K562 (cell line): ENCODE results near the gene PHPT1. TPM values are rescaled to one million over a fixed set of nuclear protein-coding genes. Genes with fewer than 3 reads are reported as not detected.

Experiments used
- CCAR2 ChIP-seq: fragments of 200-400 bp; formaldehyde crosslinking; IDR thresholded peaks from 2 replicates; pipeline ENCODE4 v1.6.1; 2017; ENCODE audit warnings: mild to moderate bottlenecking, low read depth, low read length
- CHD1 ChIP-seq: fragments of 200-600 bp; sonication (generic); IDR thresholded peaks from one replicate; pipeline ENCODE4 v1.6.1; 2012; ENCODE audit warnings: mild to moderate bottlenecking, moderate library complexity, low read length, inconsistent platforms
- ETV1 ChIP-seq: fragments of 450-650 bp; conservative IDR thresholded peaks from 2 replicates; pipeline ENCODE4 v1.6.1; 2016; ENCODE audit warnings: missing genetic modification characterization, control low read depth, low read depth, missing compliant biosample characterization
- GTF2E2 ChIP-seq: fragments of 200-800 bp; sonication (Bioruptor generic); IDR thresholded peaks from 2 replicates; pipeline ENCODE4 v1.6.1; 2016; ENCODE audit warnings: missing genetic modification characterization, missing compliant biosample characterization
- LCOR ChIP-seq: sonication (generic); formaldehyde crosslinking; IDR thresholded peaks from 2 replicates; pipeline ENCODE4 v1.8.0; 2022; ENCODE audit warnings: mild to moderate bottlenecking, missing genetic modification reagents
- NEUROD1 ChIP-seq: fragments of 150-350 bp; IDR thresholded peaks from 2 replicates; pipeline ENCODE4 v1.6.1; 2014; ENCODE audit warnings: borderline replicate concordance, low read length, low read depth; ENCODE audit not compliant: partially characterized antibody
- PHB ChIP-seq: fragments of 250-450 bp; sonication (Bioruptor Pico); IDR thresholded peaks from 2 replicates; pipeline ENCODE4 v1.5.0; 2021
- PTRF ChIP-seq: fragments of 450-650 bp; IDR thresholded peaks from 2 replicates; pipeline ENCODE4 v1.6.1; 2016; ENCODE audit warnings: mild to moderate bottlenecking, missing genetic modification characterization, missing compliant biosample characterization
- SRF ChIP-seq, 2 experiments: fragments of 250-450, 450-650 bp in 1 of 2; sonication (Bioruptor Pico) in 1 of 2; sonication (generic) in 1 of 2; formaldehyde crosslinking; IDR thresholded peaks; 2 replicates each; pipeline versions ENCODE4 v1.5.0 to v1.5.1; 2020 to 2022; ENCODE audit warnings: mild to moderate bottlenecking in 1 of 2, missing genetic modification reagents in 1 of 2
- TEAD4 ChIP-seq, 2 experiments: sonication (generic) in 1 of 2; formaldehyde crosslinking in 1 of 2; IDR thresholded peaks; 2 replicates each; pipeline versions ENCODE4 v1.6.1 to v1.8.0; 2012 to 2022; ENCODE audit warnings: borderline replicate concordance in 1 of 2, inconsistent platforms in 1 of 2, low read length in 1 of 2, mild to moderate bottlenecking in 1 of 2, missing genetic modification reagents in 1 of 2
- ZFPM2 ChIP-seq: fragments of 250-450 bp; sonication (Bioruptor Pico); IDR thresholded peaks from 2 replicates; pipeline ENCODE4 v1.5.1; 2022; ENCODE audit warnings: mild to moderate bottlenecking
- ZNF354B ChIP-seq: fragments of 250-450 bp; sonication (Bioruptor Pico); IDR thresholded peaks from 2 replicates; pipeline ENCODE4 v1.4.0; 2020
- ZNF699 ChIP-seq: fragments of 250-450 bp; sonication (Bioruptor Pico); IDR thresholded peaks from 2 replicates; pipeline ENCODE4 v1.8.0; 2021; ENCODE audit warnings: mild to moderate bottlenecking, moderate library complexity; ENCODE audit not compliant: insufficient replicate concordance
- ZNF75A ChIP-seq: fragments of 450-650 bp; formaldehyde crosslinking; IDR thresholded peaks from 2 replicates; pipeline ENCODE4 v1.4.0; 2020; ENCODE audit warnings: mild to moderate bottlenecking
- polyA plus RNA-seq, 8 experiments: library from polyadenylated mRNA; depleted of rRNA in 4 of 8; stranded (reverse) in 5 of 8; unstranded in 3 of 8; fragments of >200 nt; fragmentation: Nextera tagmentation in 2 of 8; fragmentation: Illumina TruSeq in 1 of 8; extraction: Ambion mirVana in 2 of 8; extraction: Trizol in 1 of 8; gene quantifications; 2 replicates each; pipeline versions ENCODE4 v1.2.1 to v1.2.3, GENCODE V29; 2011 to 2014; ENCODE audit warnings: inconsistent platforms in 1 of 8, missing spikeins in 1 of 8
- total RNA-seq, 7 experiments: library from RNA; depleted of rRNA in 6 of 7; stranded (reverse); fragments of >200 nt in 6 of 7; fragmentation: Illumina TruSeq in 2 of 7; extraction: Trizol in 2 of 7; gene quantifications; 2 replicates each; pipeline versions ENCODE4 v1.2.1 to v1.2.3, GENCODE V29; 2011 to 2021; ENCODE audit warnings: low replicate concordance in 1 of 7
- TF ChIP-seq, protein P1 (sequence below): fragments of 450-650 bp; formaldehyde crosslinking; IDR thresholded peaks from 2 replicates; pipeline ENCODE4 v1.4.0; 2022; ENCODE audit warnings: missing genetic modification characterization
- TF ChIP-seq, protein P2 (sequence below): sonication (generic); formaldehyde crosslinking; IDR thresholded peaks from 2 replicates; pipeline ENCODE4 v1.8.0; 2022; ENCODE audit warnings: missing genetic modification reagents, mild to moderate bottlenecking, borderline replicate concordance
- TF ChIP-seq, protein P3 (sequence below): fragments of 450-650 bp; IDR thresholded peaks from 2 replicates; pipeline ENCODE4 v1.6.1; 2018; ENCODE audit warnings: mild to moderate bottlenecking, low read depth; ENCODE audit not compliant: partially characterized antibody
- TF ChIP-seq, protein P4 (sequence below): fragments of 450-650 bp; IDR thresholded peaks from 2 replicates; pipeline ENCODE4 v1.6.1; 2014; ENCODE audit warnings: low read depth, mild to moderate bottlenecking, moderate library complexity, borderline replicate concordance
- TF ChIP-seq, protein P5 (sequence below): conservative IDR thresholded peaks from 2 replicates; pipeline ENCODE4 v1.6.1; 2011; ENCODE audit warnings: low read depth, mild to moderate bottlenecking, low read length; ENCODE audit not compliant: control insufficient read depth

The PHPT1 gene
- total and polyA plus RNA-seq, 9 of the 15 experiments (the other 6 are each of a cell fraction or from before 2014, with no cell fraction given), result 20.9 to 166 (median 129) TPM

DNA sequence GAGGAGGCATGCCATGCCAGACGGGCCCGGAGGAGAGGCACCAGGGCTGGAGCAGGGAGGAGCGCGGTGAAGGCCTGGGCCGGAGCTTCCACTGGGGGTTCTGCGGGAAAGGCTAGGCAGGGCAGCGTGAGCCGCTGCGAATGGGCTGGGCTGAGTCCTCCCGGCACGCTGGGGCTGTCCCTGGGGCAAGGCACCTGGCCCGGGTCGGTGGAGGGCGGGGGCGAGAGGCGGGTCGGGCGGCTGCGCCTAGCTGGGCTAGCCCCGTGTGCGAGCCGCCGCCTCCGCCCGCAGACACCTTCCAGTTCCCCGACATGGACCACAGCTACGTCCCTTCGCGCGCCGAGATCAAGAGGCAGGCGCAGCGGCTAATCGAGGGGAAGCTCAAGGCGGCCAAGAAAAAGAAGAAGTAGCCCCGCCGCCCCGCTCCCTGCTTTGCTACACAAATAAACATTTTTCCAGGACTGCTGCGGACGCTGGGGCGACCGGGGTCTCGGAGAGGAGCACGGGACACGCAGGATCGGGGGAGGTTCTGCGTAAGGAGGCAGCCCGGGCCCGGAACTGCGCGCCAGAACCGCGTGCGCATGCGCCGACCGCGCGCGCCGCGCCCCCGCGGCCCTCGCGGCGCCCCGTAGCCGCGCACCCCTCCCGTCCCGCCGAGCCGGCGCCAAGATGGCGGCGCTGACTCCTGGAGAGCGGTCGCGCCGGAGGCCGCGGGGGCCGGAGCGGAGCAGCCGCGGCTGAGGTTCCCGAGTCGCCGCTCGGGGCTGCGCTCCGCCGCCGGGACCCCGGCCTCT, 41.7 kb upstream of the PHPT1 start, which contains the start of gene RABL6 (continued):
- TF ChIP-seq LCOR (CRISPR knock-in tag) (no peak), SRF (CRISPR knock-in tag; IDR thresholded peaks at IDR 0.05) (no peak), ZFPM2 (no peak), ZNF75A (no peak), PTRF (no peak), NEUROD1 (peak; percentile 11), ZNF699 (CRISPR knock-in tag) (no peak), TEAD4 (IDR thresholded peaks at IDR 0.05; ENCODE audit: low read length) (no peak), TEAD4 (CRISPR knock-in tag; IDR thresholded peaks at IDR 0.05; ENCODE audit: borderline replicate concordance) (no peak), CCAR2 (no peak), ETV1 (tag) (no peak), ZNF354B (CRISPR knock-in tag) (no peak), PHB (CRISPR knock-in tag) (no peak), GTF2E2 (tag) (peak; percentile 78; the same call in 1 of the 2 replicates), CHD1 (peak; percentile 17)
- TF ChIP-seq, protein P1, sequence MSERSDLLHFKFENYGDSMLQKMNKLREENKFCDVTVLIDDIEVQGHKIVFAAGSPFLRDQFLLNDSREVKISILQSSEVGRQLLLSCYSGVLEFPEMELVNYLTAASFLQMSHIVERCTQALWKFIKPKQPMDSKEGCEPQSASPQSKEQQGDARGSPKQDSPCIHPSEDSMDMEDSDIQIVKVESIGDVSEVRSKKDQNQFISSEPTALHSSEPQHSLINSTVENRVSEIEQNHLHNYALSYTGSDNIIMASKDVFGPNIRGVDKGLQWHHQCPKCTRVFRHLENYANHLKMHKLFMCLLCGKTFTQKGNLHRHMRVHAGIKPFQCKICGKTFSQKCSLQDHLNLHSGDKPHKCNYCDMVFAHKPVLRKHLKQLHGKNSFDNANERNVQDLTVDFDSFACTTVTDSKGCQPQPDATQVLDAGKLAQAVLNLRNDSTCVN (CRISPR knock-in tag), result no peak
- TF ChIP-seq, protein P2, sequence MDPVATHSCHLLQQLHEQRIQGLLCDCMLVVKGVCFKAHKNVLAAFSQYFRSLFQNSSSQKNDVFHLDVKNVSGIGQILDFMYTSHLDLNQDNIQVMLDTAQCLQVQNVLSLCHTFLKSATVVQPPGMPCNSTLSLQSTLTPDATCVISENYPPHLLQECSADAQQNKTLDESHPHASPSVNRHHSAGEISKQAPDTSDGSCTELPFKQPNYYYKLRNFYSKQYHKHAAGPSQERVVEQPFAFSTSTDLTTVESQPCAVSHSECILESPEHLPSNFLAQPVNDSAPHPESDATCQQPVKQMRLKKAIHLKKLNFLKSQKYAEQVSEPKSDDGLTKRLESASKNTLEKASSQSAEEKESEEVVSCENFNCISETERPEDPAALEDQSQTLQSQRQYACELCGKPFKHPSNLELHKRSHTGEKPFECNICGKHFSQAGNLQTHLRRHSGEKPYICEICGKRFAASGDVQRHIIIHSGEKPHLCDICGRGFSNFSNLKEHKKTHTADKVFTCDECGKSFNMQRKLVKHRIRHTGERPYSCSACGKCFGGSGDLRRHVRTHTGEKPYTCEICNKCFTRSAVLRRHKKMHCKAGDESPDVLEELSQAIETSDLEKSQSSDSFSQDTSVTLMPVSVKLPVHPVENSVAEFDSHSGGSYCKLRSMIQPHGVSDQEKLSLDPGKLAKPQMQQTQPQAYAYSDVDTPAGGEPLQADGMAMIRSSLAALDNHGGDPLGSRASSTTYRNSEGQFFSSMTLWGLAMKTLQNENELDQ (CRISPR knock-in tag), result no peak
- TF ChIP-seq, protein P3, sequence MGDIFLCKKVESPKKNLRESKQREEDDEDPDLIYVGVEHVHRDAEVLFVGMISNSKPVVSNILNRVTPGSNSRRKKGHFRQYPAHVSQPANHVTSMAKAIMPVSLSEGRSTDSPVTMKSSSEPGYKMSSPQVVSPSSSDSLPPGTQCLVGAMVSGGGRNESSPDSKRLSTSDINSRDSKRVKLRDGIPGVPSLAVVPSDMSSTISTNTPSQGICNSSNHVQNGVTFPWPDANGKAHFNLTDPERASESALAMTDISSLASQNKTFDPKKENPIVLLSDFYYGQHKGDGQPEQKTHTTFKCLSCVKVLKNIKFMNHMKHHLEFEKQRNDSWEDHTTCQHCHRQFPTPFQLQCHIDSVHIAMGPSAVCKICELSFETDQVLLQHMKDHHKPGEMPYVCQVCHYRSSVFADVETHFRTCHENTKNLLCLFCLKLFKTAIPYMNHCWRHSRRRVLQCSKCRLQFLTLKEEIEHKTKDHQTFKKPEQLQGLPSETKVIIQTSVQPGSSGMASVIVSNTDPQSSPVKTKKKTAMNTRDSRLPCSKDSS, result no peak
- TF ChIP-seq, protein P4, sequence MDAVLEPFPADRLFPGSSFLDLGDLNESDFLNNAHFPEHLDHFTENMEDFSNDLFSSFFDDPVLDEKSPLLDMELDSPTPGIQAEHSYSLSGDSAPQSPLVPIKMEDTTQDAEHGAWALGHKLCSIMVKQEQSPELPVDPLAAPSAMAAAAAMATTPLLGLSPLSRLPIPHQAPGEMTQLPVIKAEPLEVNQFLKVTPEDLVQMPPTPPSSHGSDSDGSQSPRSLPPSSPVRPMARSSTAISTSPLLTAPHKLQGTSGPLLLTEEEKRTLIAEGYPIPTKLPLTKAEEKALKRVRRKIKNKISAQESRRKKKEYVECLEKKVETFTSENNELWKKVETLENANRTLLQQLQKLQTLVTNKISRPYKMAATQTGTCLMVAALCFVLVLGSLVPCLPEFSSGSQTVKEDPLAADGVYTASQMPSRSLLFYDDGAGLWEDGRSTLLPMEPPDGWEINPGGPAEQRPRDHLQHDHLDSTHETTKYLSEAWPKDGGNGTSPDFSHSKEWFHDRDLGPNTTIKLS, result peak; percentile 70; the same call in 1 of the 2 replicates
- TF ChIP-seq, protein P5, sequence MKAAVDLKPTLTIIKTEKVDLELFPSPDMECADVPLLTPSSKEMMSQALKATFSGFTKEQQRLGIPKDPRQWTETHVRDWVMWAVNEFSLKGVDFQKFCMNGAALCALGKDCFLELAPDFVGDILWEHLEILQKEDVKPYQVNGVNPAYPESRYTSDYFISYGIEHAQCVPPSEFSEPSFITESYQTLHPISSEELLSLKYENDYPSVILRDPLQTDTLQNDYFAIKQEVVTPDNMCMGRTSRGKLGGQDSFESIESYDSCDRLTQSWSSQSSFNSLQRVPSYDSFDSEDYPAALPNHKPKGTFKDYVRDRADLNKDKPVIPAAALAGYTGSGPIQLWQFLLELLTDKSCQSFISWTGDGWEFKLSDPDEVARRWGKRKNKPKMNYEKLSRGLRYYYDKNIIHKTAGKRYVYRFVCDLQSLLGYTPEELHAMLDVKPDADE, result peak; percentile 57; the same call in 1 of the 2 replicates
